ENCODE measurements around the gene SNTN. TPM values are rescaled to one million over a fixed set of nuclear protein-coding genes. Genes with fewer than 3 reads are reported as not detected.

SNTN gene
- total RNA-seq, 2 donors from 2014 or later = not detected

DNA sequence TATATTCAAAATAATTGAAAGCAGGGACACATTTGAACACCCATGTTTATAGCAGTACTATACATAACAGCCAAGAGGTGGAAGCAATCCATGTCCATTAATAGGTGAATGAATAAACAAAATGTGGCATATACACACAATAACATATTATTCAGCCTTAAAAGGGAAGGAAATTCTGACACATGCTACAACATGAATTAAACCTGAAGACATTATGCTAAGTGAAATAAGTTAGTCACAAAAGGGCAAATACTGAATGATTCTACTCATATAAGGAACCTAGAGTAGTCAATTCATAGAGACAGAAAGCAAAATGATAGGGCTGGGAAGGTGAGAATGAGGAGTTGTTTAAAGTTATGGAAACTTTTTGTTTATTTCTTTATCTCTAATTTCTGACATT is 40.9 kb downstream of the SNTN start:
- Mint-ChIP-seq H3K36me3 (no peaks in the 10 kb centered on the region), H3K4me3 (no peak overlapping the region), H3K27me3 (no peaks in the 10 kb centered on the region), H3K4me1 (ENCODE audit: low read depth in 2 of 2) (no peaks in the 10 kb centered on the region), H3K27ac (no peak overlapping the region), H3K9me3 (peaks cover 7% of the 10 kb centered on the region)
- no peak for DNase-seq (ENCODE audit: low spot score)
- no peak for ATAC-seq

DNA sequence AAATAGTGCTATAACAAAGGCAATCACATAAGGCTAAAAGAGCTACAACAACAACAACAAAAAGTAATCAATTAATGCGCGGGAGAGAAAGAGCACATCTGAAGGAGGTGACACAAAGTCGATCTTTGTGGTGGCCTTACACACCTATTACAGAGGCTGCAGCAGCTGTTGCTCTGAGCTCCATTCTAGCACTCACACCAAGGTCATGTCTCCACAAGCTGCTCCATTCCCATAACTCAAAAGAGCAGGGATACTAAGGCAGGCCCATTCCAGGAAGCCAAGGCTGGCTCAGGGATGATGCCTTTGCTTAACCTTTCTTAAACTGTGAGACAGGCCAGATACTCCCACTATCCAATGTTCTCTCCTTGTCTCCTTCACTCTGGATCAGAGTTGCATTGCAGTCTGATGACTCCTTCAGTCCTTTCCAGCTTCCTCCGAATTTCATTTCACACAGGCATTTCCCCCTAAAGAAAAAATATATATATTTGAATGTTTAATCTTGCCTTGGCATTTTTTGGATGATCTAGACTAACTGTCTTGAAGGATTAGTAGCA is 52.7 kb downstream of the SNTN start:
- H3K4me3 Mint-ChIP-seq = no peak overlapping the region
- no peaks in the 10 kb centered on the region for H3K36me3 Mint-ChIP-seq
- peaks cover 3% of the 10 kb centered on the region for H3K9me3 Mint-ChIP-seq
- no peaks in the 10 kb centered on the region for H3K27me3 Mint-ChIP-seq
- no peak overlapping the region for H3K27ac Mint-ChIP-seq
- DNase-seq (ENCODE audit: low spot score) (no peak), ATAC-seq (no peak)
- H3K4me1 Mint-ChIP-seq (ENCODE audit: low read depth in 2 of 2) = no peaks in the 10 kb centered on the region

DNA sequence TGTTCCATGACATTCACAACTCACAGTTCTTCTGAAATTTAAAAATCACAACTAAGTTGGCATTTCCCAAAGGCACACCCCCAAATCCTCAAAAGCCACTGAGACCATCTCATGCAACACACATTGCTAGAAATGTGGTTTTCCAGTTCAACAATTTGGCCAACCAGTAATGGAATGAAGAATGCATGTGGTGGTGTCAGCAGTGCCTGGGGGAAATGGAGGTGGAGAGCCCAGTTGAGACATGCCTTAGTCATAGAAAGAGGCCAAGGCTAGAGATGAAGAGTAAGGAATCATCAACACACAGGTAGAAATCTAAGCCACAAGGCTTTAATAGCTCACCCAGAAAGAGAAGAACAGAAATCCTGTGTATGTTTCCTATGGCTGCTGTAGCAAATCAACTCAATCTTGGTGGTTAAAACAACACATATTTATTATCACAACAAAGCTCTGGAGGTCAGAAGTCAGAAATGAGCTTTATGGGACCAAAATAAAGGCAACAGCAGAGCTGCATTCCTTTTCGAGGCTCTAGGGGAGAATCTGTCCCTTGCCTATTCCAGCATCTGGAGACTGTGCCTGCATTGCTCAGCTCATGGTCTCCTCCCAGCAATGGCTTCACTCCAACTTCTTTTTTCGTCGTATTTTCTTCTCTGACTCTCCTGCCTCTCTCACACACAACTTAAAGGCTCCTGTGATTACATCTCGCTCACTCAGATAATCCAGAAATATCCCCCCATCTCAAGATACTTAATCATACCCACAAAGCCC is 54.0 kb downstream of the SNTN start:
- ATAC-seq = peak in 1 of 2 donors; percentile 24
- Mint-ChIP-seq H3K4me1 (ENCODE audit: low read depth in 2 of 2) (no peaks in the 10 kb centered on the region), H3K4me3 (no peak overlapping the region)

DNA sequence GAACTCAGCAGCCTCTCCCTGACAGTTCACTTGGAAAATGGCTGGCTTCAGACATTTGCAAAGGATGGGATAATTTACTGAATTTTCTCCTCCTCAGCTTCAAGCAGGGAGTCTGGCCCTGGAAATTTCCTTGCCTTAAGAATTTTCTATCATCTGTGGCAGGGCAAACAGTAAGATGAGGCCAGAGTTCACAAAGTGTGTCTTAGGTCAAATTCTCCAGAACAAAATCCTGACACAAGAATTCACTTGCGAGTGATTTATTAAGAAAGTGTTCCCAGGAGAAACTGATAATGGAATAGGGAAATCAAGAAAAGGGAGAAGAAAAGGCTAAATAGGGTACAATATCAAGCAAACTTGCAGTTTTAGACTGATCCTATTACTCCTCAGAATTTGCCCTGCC is 55.3 kb downstream of the SNTN start:
- H3K9me3 Mint-ChIP-seq = peaks cover 3% of the 10 kb centered on the region
- no peaks in the 10 kb centered on the region for H3K27me3 Mint-ChIP-seq
- H3K27ac Mint-ChIP-seq = no peak overlapping the region
- H3K4me3 Mint-ChIP-seq = no peak overlapping the region
- DNase-seq (ENCODE audit: low spot score) (no peak), ATAC-seq (no peak)
- H3K4me1 Mint-ChIP-seq (ENCODE audit: low read depth in 2 of 2) = no peaks in the 10 kb centered on the region
- H3K36me3 Mint-ChIP-seq = no peaks in the 10 kb centered on the region

More for the DNA sequence above, 54.0 kb downstream of the SNTN start:
- H3K9me3 Mint-ChIP-seq = peaks cover 3% of the 10 kb centered on the region
- H3K27me3 Mint-ChIP-seq = no peaks in the 10 kb centered on the region
- H3K36me3 Mint-ChIP-seq = no peaks in the 10 kb centered on the region
- no peak for DNase-seq (ENCODE audit: low spot score)
- no peak overlapping the region for H3K27ac Mint-ChIP-seq

DNA sequence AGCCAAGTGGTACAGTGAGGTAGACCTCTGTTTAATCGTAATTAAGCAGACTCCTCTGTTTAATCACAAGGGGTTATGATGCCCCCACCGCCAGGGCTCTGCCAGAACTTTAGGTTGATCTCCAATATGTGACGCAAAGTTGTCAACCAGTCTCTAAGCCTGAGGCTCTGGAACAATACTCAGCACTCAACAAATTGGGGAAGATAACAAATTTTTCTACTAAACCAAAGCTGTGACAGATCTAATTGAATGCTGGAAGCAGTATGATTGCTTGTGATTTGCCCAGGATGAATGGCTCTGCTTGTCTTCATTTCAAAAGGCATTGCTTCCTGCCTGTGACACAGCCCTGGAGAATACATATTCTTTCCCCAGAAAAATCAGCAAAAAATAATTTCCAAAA is 57.1 kb downstream of the SNTN start:
- Mint-ChIP-seq H3K4me1 (ENCODE audit: low read depth in 2 of 2) (no peaks in the 10 kb centered on the region), H3K4me3 (no peak overlapping the region), H3K27ac (no peak overlapping the region), H3K36me3 (no peaks in the 10 kb centered on the region), H3K27me3 (no peaks in the 10 kb centered on the region), H3K9me3 (peaks cover 3% of the 10 kb centered on the region)
- ATAC-seq (no peak), DNase-seq (ENCODE audit: low spot score) (no peak)

Other genes starting within 250 kb of the SNTN start
- gene C3orf49, start 166.6 kb downstream of the SNTN start, total RNA-seq = not detected
- 10 to 100 TPM; 65.7 to 74.1 TPM for gene THOC7, start 211.1 kb downstream of the SNTN start, total RNA-seq
- gene ATXN7, start 211.2 kb downstream of the SNTN start, total RNA-seq = 100 to 1,000 TPM in 1 of 2 donors, 10 to 100 TPM in 1; 96.5 to 101 TPM